ENCODE measurements around the gene FGF21.

- TF ChIP-seq CTCF (IDR thresholded peaks at IDR 0.05): no peak
- TF ChIP-seq POLR2A (IDR thresholded peaks at IDR 0.05): no peak
Observed at GRCh38 chr19:48750351-48750750, 5.0 kb upstream of the FGF21 start.
